ENCODE data around the gene SLC25A41.

DNA sequence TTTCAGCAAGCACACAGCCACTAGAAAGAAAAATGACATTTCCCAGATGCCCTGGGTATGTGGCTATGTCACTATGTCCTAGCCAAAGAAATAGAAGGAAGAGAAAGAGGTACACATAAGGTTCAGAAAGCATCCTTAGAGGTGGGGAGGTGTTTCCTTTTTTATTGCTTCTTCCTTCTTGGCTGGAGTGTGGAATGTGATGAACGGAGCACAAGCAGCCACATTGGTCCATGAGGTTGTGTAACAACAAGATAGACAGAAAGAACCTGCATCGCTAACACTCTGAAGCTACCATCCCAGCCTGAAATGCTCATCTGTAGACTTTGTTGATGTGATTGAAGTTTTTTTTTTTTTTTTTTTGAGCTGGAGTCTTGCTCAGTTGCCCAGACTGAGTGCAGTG is 19.3 kb upstream of the SLC25A41 start:
- no peak for TF ChIP-seq POLR2A (IDR thresholded peaks at IDR 0.05)
- no peak for TF ChIP-seq CTCF (IDR thresholded peaks at IDR 0.05)
